SU-DHL-6 (cell line): ENCODE data around the gene CKAP2L.

Experiments used
- EZH2phosphoT487 ChIP-seq: fragments of 200-600 bp; sonication (generic), shearing (Covaris generic); conservative IDR thresholded peaks from 2 replicates; pipeline ENCODE4 v1.6.1; 2018; ENCODE audit warnings: mild to moderate bottlenecking, antibody characterized with exemption, low read length, moderate library complexity, mixed read lengths
- TF ChIP-seq, protein P1 (sequence below): fragments of 200-600 bp; sonication (generic); IDR thresholded peaks from one replicate; pipeline ENCODE4 v1.5.1; 2017; ENCODE audit warnings: antibody characterized with exemption, mild to moderate bottlenecking, low read length, moderate library complexity; ENCODE audit not compliant: insufficient read depth, poor library complexity, severe bottlenecking

DNA sequence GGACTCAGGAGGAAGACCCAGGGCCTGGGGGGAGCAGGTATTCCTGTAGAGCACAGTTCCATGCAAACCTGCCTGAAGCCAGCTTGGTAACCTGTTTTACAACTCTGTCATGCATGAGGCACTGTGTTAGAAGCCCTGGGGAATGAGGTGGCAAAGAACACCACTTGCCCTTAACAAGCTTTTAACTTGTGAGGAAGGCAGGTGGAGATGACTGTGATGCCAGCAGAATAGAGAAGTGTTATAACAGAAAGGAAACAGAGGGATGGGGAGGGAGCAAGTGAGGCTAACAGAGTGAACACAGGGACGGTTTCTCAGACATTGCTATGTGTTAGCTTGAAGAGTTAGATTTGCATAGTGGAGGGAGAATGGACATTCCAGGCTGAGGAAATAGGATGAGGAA is 31.4 kb upstream of the CKAP2L start:
- TF ChIP-seq, protein P1, sequence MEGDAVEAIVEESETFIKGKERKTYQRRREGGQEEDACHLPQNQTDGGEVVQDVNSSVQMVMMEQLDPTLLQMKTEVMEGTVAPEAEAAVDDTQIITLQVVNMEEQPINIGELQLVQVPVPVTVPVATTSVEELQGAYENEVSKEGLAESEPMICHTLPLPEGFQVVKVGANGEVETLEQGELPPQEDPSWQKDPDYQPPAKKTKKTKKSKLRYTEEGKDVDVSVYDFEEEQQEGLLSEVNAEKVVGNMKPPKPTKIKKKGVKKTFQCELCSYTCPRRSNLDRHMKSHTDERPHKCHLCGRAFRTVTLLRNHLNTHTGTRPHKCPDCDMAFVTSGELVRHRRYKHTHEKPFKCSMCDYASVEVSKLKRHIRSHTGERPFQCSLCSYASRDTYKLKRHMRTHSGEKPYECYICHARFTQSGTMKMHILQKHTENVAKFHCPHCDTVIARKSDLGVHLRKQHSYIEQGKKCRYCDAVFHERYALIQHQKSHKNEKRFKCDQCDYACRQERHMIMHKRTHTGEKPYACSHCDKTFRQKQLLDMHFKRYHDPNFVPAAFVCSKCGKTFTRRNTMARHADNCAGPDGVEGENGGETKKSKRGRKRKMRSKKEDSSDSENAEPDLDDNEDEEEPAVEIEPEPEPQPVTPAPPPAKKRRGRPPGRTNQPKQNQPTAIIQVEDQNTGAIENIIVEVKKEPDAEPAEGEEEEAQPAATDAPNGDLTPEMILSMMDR, result no peak
- TF ChIP-seq EZH2phosphoT487, result no peak
